Measurements from ENCODE around the gene CIC. TPM values are rescaled to one million over a fixed set of nuclear protein-coding genes. Genes with fewer than 3 reads are reported as not detected.

The CIC gene
- total and polyA plus RNA-seq, 2 donors from 2014 or later = 18.8 to 90.9 TPM

GRCh38 chr19:42288881-42289555 is 20.0 kb downstream of the CIC start:
- Histone ChIP-seq H3K27me3 (ENCODE audit: control insufficient read depth, insufficient read depth, low read length) (no peaks in the 10 kb centered on the region), H3K36me3 (ENCODE audit: control insufficient read depth in 2 of 3, insufficient read depth in 3 of 3, low read length in 3 of 3) (peaks cover 0 to 27% (median 12%) of the 10 kb centered on the region in 3 donors), H3K9ac (ENCODE audit: low read length in 3 of 3) (no peak overlapping the region), H3K4me3 (ENCODE audit: low read length in 3 of 3) (no peak overlapping the region), H3K4me1 (ENCODE audit: control insufficient read depth in 2 of 3, insufficient read depth in 2 of 3, low read depth in 1 of 3, low read length in 3 of 3) (peaks cover 4 to 21% (median 18%) of the 10 kb centered on the region in 3 donors), H3K9me3 (ENCODE audit: control insufficient read depth in 2 of 3, insufficient read depth in 1 of 3, low read length in 3 of 3) (no peaks in the 10 kb centered on the region), H3K27ac (ENCODE audit: low read depth in 2 of 2, low read length in 2 of 2) (no peak overlapping the region)
- FAIRE-seq (no peak), DNase-seq (peak in 1 of 5 donors; percentile 79)
- TF ChIP-seq CTCF (IDR thresholded peaks at IDR 0.05; ENCODE audit: borderline replicate concordance, extremely low read depth, insufficient read depth) = no peak
- intact Hi-C loops (cut with DNase I) = no loop called here

GRCh38 chr19:42289556-42290041 is 20.5 kb downstream of the CIC start:
- no peaks in the 10 kb centered on the region for H3K9me3 ChIP-seq (ENCODE audit: control insufficient read depth in 2 of 3, insufficient read depth in 1 of 3, low read length in 3 of 3)
- H3K36me3 ChIP-seq (ENCODE audit: control insufficient read depth in 2 of 3, insufficient read depth in 3 of 3, low read length in 3 of 3) = peaks cover 0 to 32% (median 12%) of the 10 kb centered on the region in 3 donors
- no peak for FAIRE-seq
- no peak overlapping the region for H3K27ac ChIP-seq (ENCODE audit: low read depth in 2 of 2, low read length in 2 of 2)
- peak in 1 of 5 donors; percentile 65 for DNase-seq
- TF ChIP-seq CTCF (IDR thresholded peaks at IDR 0.05; ENCODE audit: borderline replicate concordance, extremely low read depth, insufficient read depth) = no peak
- no peaks in the 10 kb centered on the region for H3K27me3 ChIP-seq (ENCODE audit: control insufficient read depth, insufficient read depth, low read length)
- no peak overlapping the region for H3K9ac ChIP-seq (ENCODE audit: low read length in 3 of 3)
- intact Hi-C loops (cut with DNase I) = no loop called here
- peaks cover 4 to 21% (median 18%) of the 10 kb centered on the region in 3 donors for H3K4me1 ChIP-seq (ENCODE audit: control insufficient read depth in 2 of 3, insufficient read depth in 2 of 3, low read depth in 1 of 3, low read length in 3 of 3)
- H3K4me3 ChIP-seq (ENCODE audit: low read length in 3 of 3) = no peak overlapping the region

- peak in 1 of 5 donors; percentile 70 for DNase-seq
- intact Hi-C loops (cut with DNase I) = no loop called here
- TF ChIP-seq CTCF (IDR thresholded peaks at IDR 0.05; ENCODE audit: borderline replicate concordance, extremely low read depth, insufficient read depth) = no peak
- Histone ChIP-seq H3K27ac (ENCODE audit: low read depth in 2 of 2, low read length in 2 of 2) (no peak overlapping the region), H3K36me3 (ENCODE audit: control insufficient read depth in 2 of 3, insufficient read depth in 3 of 3, low read length in 3 of 3) (peaks cover 0 to 34% (median 12%) of the 10 kb centered on the region in 3 donors), H3K4me3 (ENCODE audit: low read length in 3 of 3) (no peak overlapping the region), H3K4me1 (ENCODE audit: control insufficient read depth in 2 of 3, insufficient read depth in 2 of 3, low read depth in 1 of 3, low read length in 3 of 3) (peaks cover 4 to 15% (median 12%) of the 10 kb centered on the region in 3 donors), H3K9ac (ENCODE audit: low read length in 3 of 3) (no peak overlapping the region), H3K27me3 (ENCODE audit: control insufficient read depth, insufficient read depth, low read length) (no peaks in the 10 kb centered on the region), H3K9me3 (ENCODE audit: control insufficient read depth in 2 of 3, insufficient read depth in 1 of 3, low read length in 3 of 3) (no peaks in the 10 kb centered on the region)
- no peak for FAIRE-seq
These were observed 21.1 kb downstream of the CIC start for GRCh38 chr19:42290136-42290522.

Data from kidney (tissue), 14 donors.